HEK293 (cell line): Measurements from ENCODE around the gene WDR53.

ENCODE experiments used
- CTCF ChIA-PET: fragments of 350-600 bp; formaldehyde crosslinking; extraction: SDS; loops from one replicate; lab custom pipeline; 2021; ENCODE audit warnings: antibody characterized with exemption; lab: Yijun Ruan, JAX
- POLR2A ChIA-PET: fragments of 300-600 bp; formaldehyde crosslinking; extraction: SDS; loops from one replicate; lab custom pipeline; 2020; ENCODE audit warnings: antibody characterized with exemption, inconsistent platforms; lab: Yijun Ruan, JAX
- H3K27ac ChIP-seq: fragments of 200-500 bp; sonication (Bioruptor generic); 2 replicates; pipeline ENCODE4 v1.5.1; 2014; ENCODE audit warnings: low read depth, low read length, control low read depth, inconsistent platforms; ENCODE audit errors: extremely low read depth
- H3K36me3 ChIP-seq, 2 experiments: fragments of 200-500 bp in 1 of 2; sonication (Bioruptor generic) in 1 of 2; 1 replicate in 1 of 2; 2 replicates in 1 of 2; pipeline ENCODE4 v1.5.1; 2014 to 2017; ENCODE audit warnings: inconsistent platforms in 2 of 2, low read length in 2 of 2; ENCODE audit not compliant: control insufficient read depth in 2 of 2, insufficient read depth in 1 of 2
- H3K4me1 ChIP-seq: fragments of 200-500 bp; sonication (Bioruptor generic); 2 replicates; pipeline ENCODE4 v1.5.1; 2014; ENCODE audit warnings: mild to moderate bottlenecking, low read length, inconsistent platforms; ENCODE audit not compliant: control insufficient read depth, insufficient read depth
- H3K4me3 ChIP-seq: 2 replicates; pipeline ENCODE4 v1.5.1; 2011; ENCODE audit warnings: low read depth, mild to moderate bottlenecking, control low read depth, low read length, moderate library complexity
- H3K9me3 ChIP-seq: fragments of 200-500 bp; sonication (Bioruptor generic); 2 replicates; pipeline ENCODE4 v1.5.1; 2014; ENCODE audit warnings: low read depth, low read length, inconsistent platforms; ENCODE audit not compliant: control insufficient read depth, insufficient read depth
- GLI2 ChIP-seq: fragments of 450-650 bp; formaldehyde crosslinking; IDR thresholded peaks from 2 replicates; pipeline ENCODE4; 2017; ENCODE audit warnings: missing biosample characterization, missing genetic modification characterization, low read depth, borderline replicate concordance
- GLI4 ChIP-seq: fragments of 450-650 bp; formaldehyde crosslinking; IDR thresholded peaks from 2 replicates; pipeline ENCODE4 v1.5.1; 2016; ENCODE audit warnings: missing biosample characterization, missing genetic modification characterization
- GLIS2 ChIP-seq: fragments of 450-650 bp; formaldehyde crosslinking; IDR thresholded peaks from 2 replicates; pipeline ENCODE4 v1.5.1; 2016; ENCODE audit warnings: missing biosample characterization, missing genetic modification characterization
- PRDM6 ChIP-seq: fragments of 450-650 bp; formaldehyde crosslinking; IDR thresholded peaks from 2 replicates; pipeline ENCODE4 v1.5.1; 2017; ENCODE audit warnings: missing biosample characterization, missing genetic modification characterization
- REST ChIP-seq: fragments of 450-650 bp; formaldehyde crosslinking; IDR thresholded peaks from 2 replicates; pipeline ENCODE4 v1.5.1; 2016; ENCODE audit warnings: missing biosample characterization, missing genetic modification characterization
- ZBTB11 ChIP-seq: fragments of 450-650 bp; formaldehyde crosslinking; conservative IDR thresholded peaks from 2 replicates; pipeline ENCODE4 v1.5.1; 2016; ENCODE audit warnings: low read depth, missing biosample characterization, missing genetic modification characterization
- ZBTB17 ChIP-seq: fragments of 450-650 bp; formaldehyde crosslinking; IDR thresholded peaks from 2 replicates; pipeline ENCODE4 v1.5.1; 2016; ENCODE audit warnings: missing biosample characterization, missing genetic modification characterization
- ZBTB20 ChIP-seq: fragments of 450-650 bp; formaldehyde crosslinking; IDR thresholded peaks from 2 replicates; pipeline ENCODE4 v1.5.1; 2016; ENCODE audit warnings: missing biosample characterization, missing genetic modification characterization
- ZBTB7A ChIP-seq: fragments of 450-650 bp; formaldehyde crosslinking; IDR thresholded peaks from 2 replicates; pipeline ENCODE4 v1.5.1; 2016; ENCODE audit warnings: low read depth, missing biosample characterization, missing genetic modification characterization
- ZNF174 ChIP-seq: fragments of 450-650 bp; formaldehyde crosslinking; IDR thresholded peaks from 2 replicates; pipeline ENCODE4 v1.5.0; 2017; ENCODE audit warnings: missing biosample characterization, mild to moderate bottlenecking, missing genetic modification characterization
- ZNF311 ChIP-seq: fragments of 450-650 bp; formaldehyde crosslinking; IDR thresholded peaks from 2 replicates; pipeline ENCODE4 v1.5.1; 2017; ENCODE audit warnings: missing biosample characterization, missing genetic modification characterization, borderline replicate concordance
- ZNF335 ChIP-seq: fragments of 450-650 bp; formaldehyde crosslinking; conservative IDR thresholded peaks from 2 replicates; pipeline ENCODE4 v1.5.1; 2016; ENCODE audit warnings: missing biosample characterization, missing genetic modification characterization
- ZNF341 ChIP-seq: fragments of 450-650 bp; formaldehyde crosslinking; IDR thresholded peaks from 2 replicates; pipeline ENCODE4; 2016; ENCODE audit warnings: low read depth, missing biosample characterization, missing genetic modification characterization
- ZNF394 ChIP-seq: fragments of 450-650 bp; formaldehyde crosslinking; IDR thresholded peaks from 2 replicates; pipeline ENCODE4 v1.5.1; 2016; ENCODE audit warnings: missing biosample characterization, missing genetic modification characterization, mild to moderate bottlenecking, moderate library complexity, borderline replicate concordance
- ZNF518A ChIP-seq: fragments of 450-650 bp; formaldehyde crosslinking; conservative IDR thresholded peaks from 2 replicates; pipeline ENCODE4 v1.5.1; 2016; ENCODE audit warnings: low read depth, missing biosample characterization, missing genetic modification characterization
- ZNF600 ChIP-seq: fragments of 450-650 bp; formaldehyde crosslinking; IDR thresholded peaks from 2 replicates; pipeline ENCODE4 v1.5.1; 2016; ENCODE audit warnings: missing biosample characterization, missing genetic modification characterization
- ZNF621 ChIP-seq: fragments of 450-650 bp; formaldehyde crosslinking; IDR thresholded peaks from 2 replicates; pipeline ENCODE4 v1.5.1; 2017; ENCODE audit warnings: missing biosample characterization, missing genetic modification characterization
- ZNF629 ChIP-seq: fragments of 450-650 bp; formaldehyde crosslinking; IDR thresholded peaks from 2 replicates; pipeline ENCODE4 v1.5.1; 2017; ENCODE audit warnings: missing biosample characterization, missing genetic modification characterization

WDR53 gene

GRCh38 chr3:196569003-196569516 is 706 bp upstream of the WDR53 start:
- peak overlapping the region; percentile 89 for H3K4me3 ChIP-seq
- no peaks in the 10 kb centered on the region for H3K9me3 ChIP-seq
- ChIA-PET POLR2A (interaction anchor here (0.6 to 1.4 kb wide), 8 partner anchors 7 to 299 kb away, joined by 3 to 5 read pairs (median 3); partner anchors contain the start of genes CEP19, PAK2, PIGX and SENP5), CTCF (interaction anchor here (0.5 to 0.6 kb wide), 3 partner anchors 28 to 1463 kb away, joined by 4 to 5 read pairs (median 4); no protein-coding TSS in a partner anchor)
- peak overlapping the region; percentile 55; the same call in 1 of the 2 replicates for H3K27ac ChIP-seq
- TF ChIP-seq GLI4 (tag by site-specific recombination) (no peak), REST (tag by site-specific recombination) (peak; percentile 78), ZBTB11 (tag by site-specific recombination) (0 out of 2 replicates have a peak, but pooled peaks have one; percentile 26), ZBTB17 (peak; percentile 68), GLIS2 (tag by site-specific recombination) (peak; percentile 69), ZNF174 (tag by site-specific recombination) (no peak), ZNF341 (tag by site-specific recombination) (peak; percentile 38; the same call in 1 of the 2 replicates), ZNF600 (tag by site-specific recombination) (0 out of 2 replicates have a peak, but pooled peaks have one; percentile 12), ZBTB20 (peak; percentile 37; the same call in 1 of the 2 replicates), ZNF335 (peak; percentile 52; the same call in 1 of the 2 replicates), ZNF621 (no peak)
- peaks cover 0 to 9% of the 10 kb centered on the region in 2 experiments; a peak in 2 of 3 replicates for H3K36me3 ChIP-seq
- no peaks in the 10 kb centered on the region for H3K4me1 ChIP-seq

- POLR2A ChIA-PET = no interaction called here
- H3K4me3 ChIP-seq = no peak overlapping the region
- CTCF ChIA-PET = no interaction called here
- TF ChIP-seq GLI2 = no peak
- no peak for TF ChIP-seq ZNF518A (tag by site-specific recombination)
- no peak for TF ChIP-seq PRDM6 (tag by site-specific recombination)
- no peak for TF ChIP-seq ZBTB7A
- TF ChIP-seq ZNF394 (tag by site-specific recombination) = no peak
- no peak for TF ChIP-seq ZNF311 (tag by site-specific recombination)
- TF ChIP-seq ZNF335 = no peak
- TF ChIP-seq ZNF629 (tag by site-specific recombination) = no peak
These were observed 4.6 kb downstream of the WDR53 start for GRCh38 chr3:196563721-196564225.

More at GRCh38 chr3:196563721-196564225, 4.6 kb downstream of the WDR53 start:
- H3K4me1 ChIP-seq = no peaks in the 10 kb centered on the region
- H3K36me3 ChIP-seq = peaks cover 0 to 18% of the 10 kb centered on the region in 2 experiments; a peak in 1 of 3 replicates
- H3K27ac ChIP-seq = no peak overlapping the region
- H3K9me3 ChIP-seq = no peaks in the 10 kb centered on the region
